OCI-LY7 (cell line): ENCODE results near the gene EIF4EBP2.

Experiments
- CTCF ChIP-seq: fragments of 200-600 bp; sonication (generic); conservative IDR thresholded peaks from 2 replicates; pipeline ENCODE4 v1.5.1; 2014; ENCODE audit warnings: mild to moderate bottlenecking, antibody characterized with exemption, low read length, moderate library complexity, mixed read lengths
- EZH2phosphoT487 ChIP-seq: fragments of 200-600 bp; sonication (generic); IDR thresholded peaks from 2 replicates; pipeline ENCODE4 v1.6.1; 2018; ENCODE audit warnings: low read depth, borderline replicate concordance, mild to moderate bottlenecking, mixed run types, antibody characterized with exemption, low read length, moderate library complexity, mixed read lengths

GRCh38 chr10:70432101-70432500 lies 28.2 kb downstream of the EIF4EBP2 start:
- TF ChIP-seq CTCF (no peak), EZH2phosphoT487 (no peak)
